RPMI8226 (cell line): ENCODE results near the gene CARD19.
"Not testable (repeated sequence)": the region's sequence is repeated elsewhere in the genome, so short reads cannot be mapped to it uniquely, and the experiment has no call there.

Source experiments
- DNase-seq: peaks from one replicate; pipeline ENCODE4 v3.0.0-alpha.2; 2015

CARD19 gene

DNA sequence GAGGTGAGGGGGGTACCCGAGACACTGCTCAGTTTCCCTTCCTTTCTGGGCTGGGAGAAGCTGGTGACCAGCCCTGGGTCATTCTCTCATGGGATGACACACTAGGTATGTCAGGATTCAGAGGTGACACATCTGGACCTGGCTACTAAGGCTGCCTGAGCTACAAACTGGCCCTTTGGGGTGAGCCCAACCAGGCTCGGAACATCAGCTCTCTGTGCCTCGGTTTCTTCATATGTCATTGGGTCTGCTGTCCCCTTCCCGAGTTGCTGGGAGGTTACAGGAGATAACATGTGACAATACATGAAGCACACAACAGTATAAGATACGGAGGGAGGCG is 11.8 kb downstream of the CARD19 start:
- DNase-seq: no peak

DNA sequence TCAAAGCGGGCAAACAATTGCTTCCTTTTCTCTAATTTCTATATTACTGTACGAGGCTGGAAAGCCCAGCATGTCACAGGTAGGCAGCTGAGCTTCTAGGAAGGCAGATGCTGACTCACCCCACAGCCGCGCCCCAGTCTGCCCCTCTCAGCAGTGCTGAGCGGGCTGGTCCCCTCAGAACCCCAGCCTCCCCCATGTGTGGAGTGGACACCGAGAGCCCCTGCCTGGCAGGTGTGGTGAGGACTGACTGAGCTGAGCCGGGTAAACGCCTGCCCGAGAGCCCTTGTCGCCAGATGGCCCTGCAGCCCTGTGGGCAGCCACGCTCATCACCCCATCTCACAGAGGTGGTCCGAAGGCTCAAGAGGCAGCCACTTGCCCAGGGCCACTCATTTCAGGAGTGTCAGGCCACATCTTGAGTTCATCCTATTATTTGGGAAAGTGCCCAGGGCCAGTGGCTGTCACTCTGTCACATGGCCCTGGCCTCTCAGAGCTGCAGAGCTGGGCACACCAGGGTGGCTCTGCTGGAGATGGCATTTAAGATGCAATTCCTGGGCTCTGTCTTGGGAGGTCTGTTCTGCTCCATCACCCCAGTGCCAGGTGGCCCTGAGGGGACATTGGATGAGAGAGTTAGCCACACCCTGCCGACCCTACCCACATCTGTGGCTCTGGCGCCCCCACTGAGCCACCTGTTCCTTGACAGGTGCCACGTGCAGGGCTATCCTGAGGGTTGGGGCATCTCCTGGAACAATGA is 12.4 kb downstream of the CARD19 start:
- DNase-seq: no peak

DNA sequence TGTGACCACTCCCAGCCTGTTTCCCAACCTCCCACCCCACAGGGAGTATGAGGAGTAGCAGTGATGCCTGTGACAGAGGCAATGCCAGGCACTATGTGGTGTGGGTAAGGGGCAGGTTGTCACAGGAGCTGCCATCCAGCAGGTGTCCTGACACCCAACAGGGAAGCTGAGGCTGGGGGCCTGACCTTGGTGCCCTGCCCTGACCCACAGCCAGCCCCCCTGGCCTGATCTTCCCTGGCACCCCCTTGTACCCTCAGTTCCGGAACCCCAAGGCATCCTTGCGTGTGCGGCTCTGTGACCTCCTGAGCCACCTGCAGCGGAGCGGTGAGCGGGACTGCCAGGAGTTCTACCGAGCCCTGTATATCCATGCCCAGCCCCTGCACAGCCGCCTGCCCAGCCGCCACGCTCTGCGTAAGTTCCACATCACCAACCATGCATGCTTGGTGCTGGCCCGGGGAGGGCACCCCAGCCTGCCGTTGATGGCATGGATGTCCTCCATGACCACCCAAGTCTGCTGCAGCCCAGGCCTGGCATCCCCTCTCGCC is 14.4 kb downstream of the CARD19 start:
- no peak for DNase-seq

DNA sequence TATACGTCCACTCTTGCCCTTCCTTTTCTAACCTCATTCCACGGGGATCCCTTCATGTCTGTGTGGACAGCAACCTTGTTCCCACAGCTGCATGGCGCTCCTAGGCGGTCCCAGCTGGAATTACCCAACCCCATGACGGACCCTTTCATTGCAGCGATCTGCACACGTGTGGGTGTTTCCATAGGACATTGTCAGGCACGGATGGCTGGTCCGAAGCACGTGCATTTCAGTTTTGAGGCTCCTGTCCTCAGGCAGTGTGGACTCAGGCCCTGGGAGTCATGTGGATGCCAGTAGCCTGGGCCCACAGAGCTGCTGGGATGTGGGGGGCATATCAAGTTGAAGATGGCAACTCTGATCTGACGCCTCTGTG is 15.0 kb downstream of the CARD19 start:
- DNase-seq: no peak

DNA sequence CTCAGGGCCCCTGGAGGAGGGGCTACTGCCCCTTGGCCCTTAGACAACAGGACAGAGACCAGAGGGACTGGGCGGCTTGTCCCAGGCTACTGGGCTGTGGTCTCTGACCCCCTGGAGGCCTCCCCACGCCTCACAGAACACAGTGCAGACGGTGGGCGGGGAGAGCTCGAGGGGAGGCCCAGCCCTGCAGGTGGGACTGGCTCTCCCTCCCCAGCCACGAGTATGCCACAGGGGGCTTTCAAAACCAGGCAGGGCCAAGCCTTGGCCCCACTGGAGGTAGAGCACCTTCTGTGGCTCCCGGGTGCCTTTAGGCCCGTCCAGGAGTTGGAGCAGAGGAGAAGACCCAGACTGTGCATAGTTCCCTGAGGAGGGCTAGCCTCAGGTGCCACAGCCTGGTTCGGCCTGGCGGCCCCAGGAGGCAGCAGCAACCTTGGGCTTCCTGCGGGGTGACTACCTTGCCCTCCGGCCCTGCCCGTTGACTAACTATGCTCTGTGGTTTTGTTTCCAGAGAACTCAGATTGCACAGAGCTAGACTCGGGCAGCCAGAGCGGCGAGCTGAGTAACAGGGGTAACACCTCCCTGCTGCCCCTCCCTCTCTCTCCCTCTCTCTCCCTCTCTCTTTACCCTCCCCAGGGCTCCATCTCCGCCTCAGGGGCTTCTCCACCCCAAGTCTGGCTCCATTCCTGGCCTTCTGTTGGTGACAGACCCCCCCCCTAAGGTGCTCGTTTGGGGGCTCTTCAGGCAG is 15.5 kb downstream of the CARD19 start:
- DNase-seq: no peak

DNA sequence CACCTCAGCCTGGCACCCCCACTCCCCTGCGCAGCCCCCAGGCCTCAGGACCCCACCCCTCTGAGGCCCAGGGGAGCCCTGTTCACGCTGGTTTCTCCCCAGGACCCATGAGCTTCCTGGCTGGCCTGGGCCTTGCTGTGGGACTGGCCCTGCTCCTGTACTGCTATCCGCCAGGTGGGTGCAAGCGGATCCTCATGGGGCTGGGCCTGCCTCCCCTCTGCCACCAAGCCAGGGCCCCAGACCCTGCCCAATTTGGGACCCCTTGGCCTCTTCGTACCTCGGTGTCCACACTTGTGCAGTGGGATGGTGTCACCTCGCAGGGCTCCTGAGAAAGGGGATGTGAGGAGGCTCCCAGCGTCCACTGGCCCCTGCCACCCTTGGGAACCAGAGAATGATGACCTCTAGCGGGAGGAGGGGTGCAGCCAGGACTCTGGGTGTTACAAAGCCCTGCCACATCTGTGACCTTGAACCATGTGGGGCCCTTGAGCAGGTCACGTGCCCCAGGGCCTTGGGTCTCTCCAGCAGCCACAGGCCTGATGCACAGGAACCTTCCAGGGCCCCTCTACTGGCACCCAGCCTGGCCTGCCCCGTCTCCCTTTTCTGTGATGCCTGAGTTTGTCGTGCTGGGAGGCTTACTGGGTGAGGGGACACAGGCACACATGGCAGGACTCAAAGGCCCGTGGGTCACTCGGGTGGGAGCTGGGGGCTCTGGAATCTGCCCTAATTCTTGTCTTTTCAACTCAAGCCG is 16.3 kb downstream of the CARD19 start:
- no peak for DNase-seq

DNA sequence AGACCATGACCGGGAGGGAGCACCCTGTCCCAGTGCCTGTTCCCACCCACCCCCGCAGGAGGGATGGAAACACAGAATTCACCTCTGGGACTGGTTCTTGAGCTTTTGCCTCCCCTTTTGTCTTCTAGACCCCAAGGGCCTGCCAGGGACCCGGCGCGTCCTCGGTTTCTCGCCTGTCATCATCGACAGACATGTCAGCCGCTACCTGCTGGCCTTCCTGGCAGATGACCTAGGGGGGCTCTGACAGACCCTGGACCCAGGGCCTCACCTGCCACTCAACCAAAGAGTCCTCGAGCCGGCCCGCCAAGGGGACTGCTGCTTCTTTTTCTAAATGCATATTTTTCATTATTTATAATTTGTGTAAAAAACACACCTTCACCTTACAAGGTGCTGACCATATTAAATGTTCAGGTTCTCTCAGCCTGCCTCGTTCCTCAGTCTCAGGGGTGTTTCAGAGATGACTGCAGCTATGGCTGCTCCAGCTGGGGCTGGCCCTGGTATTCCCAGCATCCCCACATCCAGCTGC is 16.9 kb downstream of the CARD19 start:
- DNase-seq: no peak

DNA sequence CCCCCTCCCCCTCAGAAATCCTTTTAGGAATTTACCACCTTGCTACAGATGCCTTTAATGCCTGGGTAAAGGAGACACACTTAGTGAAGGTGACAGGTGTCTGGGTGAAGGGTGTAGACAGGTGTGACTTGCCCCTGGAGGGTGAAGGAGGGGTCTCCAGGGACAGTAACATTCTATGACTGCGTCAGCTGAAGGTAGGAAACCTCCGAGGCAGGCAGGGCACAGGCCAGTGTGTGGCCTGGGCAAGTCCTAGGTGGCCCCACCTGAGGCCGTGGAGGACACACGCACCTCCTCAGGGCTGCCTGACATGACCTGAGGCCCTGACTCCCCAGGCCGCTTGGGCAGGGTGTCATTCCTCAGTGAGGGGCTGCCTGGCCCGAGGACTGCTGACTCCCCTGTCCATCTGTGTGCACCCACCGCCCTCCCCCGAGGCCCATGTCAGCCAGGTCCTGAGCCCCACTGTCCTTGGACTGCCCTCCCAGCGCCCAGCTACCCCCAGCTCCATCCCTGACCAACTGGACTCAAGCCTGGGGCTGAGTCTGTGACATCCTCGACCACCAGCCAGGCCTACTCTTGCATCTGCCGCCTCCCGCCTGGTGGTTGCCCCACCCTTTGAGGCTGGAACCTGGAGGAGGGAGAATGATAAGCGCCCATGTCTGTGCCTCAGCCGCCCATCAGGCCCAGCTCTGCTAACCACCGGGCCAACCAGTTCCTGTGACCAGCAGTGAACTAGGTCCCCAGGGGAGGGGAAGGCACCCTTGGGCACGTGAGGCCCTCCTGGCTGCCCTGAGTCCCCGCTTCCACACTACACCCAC is 18.4 kb downstream of the CARD19 start:
- peak; percentile 77 for DNase-seq

DNA sequence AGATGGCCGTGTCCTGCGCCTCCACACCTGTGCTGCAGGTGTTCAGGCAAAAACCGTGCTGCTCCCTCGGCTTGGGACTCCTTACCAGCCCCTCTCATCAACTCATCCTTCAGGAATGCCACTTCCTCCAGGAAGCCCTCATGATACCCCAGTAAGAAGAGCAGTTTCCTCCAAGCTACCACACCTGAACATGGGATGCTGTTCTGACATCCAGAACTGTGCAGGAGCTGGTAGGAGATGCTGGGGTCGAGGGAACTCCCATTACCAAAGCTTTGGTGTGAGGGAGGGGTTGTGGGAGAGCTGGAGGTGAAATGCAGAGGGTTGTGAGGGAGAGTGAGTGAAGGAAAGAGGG is 18.9 kb downstream of the CARD19 start:
- no peak for DNase-seq

DNA sequence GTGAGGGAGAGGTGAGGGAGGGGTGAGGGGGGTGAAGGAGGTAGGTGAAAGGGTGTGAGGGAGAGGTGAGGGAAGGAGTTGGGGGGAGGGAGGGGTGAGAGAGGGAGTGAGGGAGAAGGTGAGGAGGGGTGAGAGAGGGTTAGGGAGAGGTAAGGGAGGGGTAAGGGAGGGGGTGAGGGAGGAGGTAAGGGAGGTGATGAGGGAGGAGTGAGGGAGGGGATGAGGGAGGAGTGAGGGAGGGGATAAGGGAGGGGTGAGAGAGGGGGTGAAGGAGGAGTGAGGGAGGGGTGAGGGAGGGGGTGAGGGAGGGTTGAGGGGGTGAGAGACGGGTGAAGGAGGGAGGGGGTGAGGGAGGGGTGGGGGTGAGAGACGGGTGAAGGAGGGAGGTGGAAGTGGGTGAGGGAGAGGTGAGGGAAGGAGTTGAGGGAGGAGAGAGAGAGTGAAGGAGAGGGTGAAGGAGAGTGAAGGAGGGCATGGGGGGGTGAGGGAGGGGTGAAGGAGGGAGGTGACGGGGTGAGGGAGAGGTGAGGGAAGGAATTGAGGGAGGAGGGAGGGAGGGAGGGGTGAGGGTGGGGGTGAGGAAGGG is 19.6 kb downstream of the CARD19 start:
- DNase-seq: peak; percentile 64

DNA sequence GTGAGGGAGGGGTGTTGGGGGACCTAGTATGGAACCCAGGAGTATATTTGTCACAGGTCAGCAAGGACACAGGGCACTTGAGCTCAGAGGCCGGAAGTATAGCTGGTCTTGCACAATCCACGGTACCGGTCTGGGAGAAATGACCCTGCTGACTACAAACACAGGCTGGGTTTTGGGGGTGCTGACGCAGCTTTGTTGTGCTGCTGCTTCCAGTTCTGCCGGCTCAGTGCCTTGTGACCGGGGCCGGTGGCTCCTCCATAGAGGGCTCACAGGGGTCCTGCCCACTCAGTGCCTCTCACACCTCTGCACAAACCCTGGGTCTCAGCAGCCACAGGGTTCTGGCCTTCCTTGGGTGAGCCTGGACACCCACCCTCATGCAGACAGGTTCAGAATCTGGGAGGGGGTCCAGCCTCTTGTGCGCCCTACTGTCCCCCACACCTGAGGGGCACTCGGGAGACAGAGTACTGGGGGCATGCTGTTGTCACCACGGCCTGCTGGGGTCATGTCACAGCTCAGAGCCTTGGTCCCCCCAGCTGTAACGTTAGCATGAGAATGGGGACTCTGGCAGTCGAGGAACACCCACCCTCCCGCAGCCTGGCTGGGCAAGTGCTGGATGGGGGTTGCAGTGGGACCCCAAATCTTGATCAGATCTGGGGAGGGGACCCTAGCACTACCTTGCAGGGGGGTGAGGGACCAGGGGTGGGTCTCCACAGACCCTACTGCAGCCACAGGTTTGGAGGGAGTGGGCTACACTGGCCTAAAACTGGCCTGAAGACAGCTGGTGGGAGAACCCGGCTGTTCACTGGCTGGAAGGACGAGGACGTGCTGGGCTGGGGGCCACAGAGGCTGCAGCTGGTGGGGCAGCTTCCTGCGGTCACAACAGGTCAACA is 20.3 kb downstream of the CARD19 start:
- DNase-seq: peak; percentile 89

DNA sequence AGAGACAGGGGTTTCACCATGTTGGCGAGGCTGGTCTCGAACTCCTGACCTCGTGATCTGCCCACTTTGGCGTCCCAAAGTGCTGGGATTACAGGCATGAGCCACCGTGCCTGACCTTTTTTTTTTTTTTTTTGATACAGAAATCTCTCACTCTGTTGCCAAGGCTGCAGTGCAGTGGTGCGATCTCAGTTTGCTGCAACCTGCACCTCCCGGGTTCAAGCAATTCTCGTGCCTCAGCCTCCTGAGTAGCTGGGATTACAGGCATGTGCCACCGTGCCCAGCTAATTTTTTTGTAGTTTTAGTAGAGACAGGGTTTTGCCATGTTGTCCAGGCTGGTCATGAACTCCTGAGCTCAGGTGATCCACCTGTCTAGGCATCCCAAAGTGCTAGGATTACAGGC is 21.5 kb downstream of the CARD19 start:
- DNase-seq: not testable (repeated sequence)

DNA sequence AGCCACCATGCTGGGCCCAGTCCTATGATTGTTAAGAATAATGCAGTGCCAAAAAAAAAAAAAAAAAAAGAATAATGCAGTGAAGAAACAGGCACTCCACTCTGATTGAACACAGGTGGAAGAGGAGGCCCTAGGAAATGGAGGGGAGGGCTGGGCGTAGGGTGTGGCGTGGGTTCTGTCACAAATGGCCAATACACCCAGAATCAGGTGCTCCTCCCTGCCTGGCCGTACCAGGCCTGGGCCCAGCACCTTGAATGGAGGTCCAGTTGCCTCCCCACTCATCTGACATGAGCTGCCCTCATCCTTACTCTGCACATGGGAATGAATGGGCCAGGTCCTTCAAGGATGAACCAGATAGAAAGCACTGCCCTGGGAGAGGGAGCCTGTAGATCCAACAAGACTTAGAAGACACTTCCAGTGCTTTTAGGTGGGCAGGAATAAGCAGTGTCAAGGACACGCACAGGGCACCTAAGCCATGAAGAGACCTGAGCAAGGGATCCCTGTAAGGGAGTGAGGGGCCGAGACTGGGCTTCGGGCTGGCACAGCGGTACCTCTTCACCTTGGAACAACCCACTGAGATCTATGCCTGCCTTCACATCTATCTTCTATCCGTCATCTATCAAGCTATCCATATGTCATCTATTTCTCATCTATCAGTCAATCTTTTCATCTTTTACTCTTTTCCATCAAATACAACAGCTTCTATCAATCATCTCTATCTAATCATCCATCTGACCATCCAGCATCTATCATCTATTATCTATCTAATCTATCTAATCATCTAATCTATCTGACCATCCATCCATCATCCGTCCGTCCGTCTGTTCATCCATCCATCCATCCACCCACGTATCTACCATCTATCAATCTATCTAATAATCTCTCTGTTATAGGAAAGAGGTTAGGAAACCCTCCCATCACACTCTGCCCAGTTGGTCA is 22.2 kb downstream of the CARD19 start:
- DNase-seq: no peak

DNA sequence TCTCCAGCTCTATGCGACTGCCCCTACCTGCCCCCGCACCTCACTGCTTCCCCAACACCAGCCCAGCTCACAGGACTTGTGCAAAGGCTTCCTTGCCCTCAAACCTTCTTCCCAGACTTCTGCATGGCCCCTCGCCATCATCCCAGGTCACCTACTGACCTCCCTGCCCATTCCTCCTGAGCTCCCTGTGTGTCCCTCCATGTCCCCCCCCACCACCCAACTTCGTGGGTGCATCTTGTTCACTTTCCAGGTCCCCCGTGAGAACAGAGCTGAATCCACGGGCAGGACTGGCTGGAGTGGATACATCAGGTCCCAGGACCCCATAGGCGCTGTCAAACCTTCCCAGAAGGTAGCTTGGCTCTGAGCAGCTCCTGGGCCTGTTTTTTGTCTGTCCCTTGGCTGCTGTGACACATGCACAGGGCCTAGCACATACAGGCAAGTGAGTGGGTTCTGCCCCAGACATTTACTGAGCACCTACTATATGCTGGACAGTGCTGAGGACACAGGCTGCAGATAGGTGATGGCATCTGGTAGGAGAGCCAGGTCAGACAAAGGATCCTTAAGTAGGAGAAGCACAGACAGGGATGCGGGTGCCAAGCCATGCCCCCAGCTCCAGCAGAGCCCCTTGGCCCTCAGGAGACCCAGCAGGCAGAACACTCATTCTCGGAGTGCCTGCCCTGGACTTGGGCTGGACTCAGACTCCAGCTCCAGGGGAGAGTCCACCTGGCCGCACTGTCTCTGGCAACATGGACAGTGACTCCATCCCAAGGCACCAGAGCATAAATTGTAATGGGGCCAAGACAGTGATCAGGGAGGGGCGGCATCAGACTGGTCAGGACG is 23.1 kb downstream of the CARD19 start:
- DNase-seq: no peak

DNA sequence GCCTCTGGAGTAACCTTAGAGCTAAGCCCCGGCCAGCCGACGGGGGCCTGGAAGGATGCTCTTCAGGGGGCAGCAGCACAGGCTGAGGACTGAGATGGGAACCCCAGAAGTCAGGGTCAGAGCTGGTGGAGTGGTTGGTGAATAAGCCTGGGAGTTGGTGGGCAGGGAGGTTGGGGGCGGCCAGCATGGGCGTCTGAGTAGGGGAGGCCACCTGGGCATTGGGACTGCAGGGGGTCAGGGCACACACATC is 23.6 kb downstream of the CARD19 start:
- no peak for DNase-seq

DNA sequence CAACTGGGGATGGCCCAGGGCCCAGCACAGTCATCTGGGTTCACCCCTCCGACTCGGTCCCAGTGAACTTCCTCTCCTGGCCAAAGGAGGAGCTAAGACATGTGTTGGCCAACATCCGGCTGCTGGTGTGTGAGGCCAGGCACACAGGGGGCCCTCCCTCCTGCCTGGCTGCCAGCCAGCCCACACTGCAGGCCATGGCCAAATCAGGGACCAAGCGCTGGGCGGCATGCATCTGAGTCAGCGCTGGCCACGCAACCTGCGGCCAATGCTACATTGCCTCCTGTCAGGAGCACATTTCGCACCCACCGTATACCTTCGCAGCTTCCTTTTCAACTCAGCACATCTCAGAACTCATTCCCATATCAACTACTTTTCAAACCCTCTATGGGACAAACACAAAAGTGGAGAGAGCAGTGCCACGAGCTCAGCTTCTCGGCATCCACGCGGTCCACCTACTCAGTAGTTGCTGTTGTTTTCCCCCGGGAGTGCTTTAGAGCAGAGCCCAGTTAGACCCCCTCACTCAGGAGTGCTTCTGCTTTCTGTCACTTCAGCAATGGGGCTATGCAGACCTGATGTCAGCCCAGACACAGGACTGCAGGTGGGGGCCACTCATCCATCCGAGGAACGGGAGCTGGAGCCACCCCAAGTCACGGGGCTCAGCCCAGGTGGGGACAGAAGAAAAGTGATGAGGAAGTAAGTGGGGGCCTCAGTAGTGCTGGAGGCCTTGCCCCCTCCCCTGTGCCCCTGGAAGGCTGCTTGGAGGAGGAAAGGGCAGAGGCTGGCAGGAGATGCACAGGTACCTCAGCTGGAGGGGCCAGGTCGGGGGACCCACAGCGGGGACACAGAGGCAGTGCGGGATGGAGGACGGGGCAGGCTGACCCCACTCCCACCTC is 24.2 kb downstream of the CARD19 start:
- DNase-seq: peak; percentile 94

DNA sequence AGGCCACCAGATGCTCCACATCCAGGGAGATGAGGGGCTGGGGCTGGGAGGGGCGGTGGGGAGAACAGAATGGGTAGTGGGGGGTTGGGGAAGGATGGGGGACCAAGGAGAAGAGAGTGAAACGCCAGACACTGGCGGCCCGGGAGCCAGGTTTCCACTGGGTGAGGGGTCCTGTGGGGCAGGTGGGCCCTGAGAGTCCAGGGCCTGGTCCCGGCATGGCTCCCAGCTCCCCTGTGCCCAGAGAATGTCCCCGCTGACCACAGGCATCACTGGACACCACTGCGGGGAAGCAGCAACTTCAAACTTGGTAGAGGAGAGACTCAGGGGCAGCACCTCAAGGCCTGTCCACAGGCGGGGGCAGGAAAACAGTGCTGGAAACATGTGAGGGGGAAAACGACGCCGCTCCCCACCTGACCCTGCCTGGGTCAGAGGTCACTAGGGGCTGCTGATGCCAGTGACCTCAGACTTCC is 24.9 kb downstream of the CARD19 start:
- no peak for DNase-seq
